ENCODE results near the gene GPR158.
A peak's percentile ranks its signal among the peaks of the same experiment; 100 is the strongest.

Gene GPR158

DNA sequence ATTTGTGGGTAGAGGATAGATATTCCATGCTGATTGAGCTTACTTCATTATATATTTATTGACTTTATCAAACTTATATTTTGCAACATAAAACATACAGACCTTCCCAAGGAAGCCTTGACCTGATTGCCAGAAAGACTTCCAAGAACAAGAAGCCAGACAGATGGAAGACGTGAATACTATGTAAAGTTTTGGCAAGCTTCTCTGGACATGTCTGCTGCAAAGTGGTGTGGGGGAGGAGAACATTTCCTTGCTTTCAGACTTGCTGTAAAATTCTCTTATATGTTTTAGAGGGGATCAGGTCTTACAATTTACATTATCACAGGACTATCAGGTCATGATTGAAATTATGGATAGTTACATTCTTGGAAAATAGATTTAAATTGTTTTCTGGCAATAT is 23.4 kb downstream of the GPR158 start:
- no peak for DNase-seq

DNA sequence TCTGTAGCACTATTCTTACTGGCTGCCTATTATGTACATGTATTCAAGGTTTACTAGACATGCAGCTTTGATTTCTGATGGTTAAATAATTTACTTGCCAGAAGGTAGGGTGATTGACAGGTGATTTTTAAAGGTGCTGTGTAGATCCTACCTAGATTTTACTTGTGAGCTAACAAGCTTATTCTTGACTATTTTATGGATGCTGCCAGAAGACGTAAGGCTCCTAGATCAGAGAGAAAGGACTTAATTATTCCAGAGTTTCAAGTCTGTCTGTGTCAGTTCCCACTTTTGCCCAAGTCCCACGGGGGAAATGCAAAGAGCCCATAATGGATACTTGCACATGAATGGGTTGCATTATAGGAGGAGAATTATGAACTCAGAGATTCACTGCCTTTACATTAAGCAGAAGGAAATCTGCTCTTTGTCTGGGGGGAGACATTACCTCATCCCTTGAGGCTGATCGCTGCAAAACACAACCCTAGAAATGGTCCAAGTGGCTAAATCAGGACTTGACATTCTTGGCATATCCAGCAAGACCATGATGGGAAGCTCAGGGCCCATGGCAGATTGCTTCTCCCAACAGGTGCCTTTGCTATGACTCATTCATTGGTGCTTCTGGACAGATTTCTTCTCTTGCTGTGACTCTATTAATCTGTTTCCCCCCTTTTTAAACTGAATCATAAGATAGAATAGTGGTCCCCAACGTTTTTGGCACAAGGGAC is 32.1 kb downstream of the GPR158 start:
- no peak for DNase-seq

DNA sequence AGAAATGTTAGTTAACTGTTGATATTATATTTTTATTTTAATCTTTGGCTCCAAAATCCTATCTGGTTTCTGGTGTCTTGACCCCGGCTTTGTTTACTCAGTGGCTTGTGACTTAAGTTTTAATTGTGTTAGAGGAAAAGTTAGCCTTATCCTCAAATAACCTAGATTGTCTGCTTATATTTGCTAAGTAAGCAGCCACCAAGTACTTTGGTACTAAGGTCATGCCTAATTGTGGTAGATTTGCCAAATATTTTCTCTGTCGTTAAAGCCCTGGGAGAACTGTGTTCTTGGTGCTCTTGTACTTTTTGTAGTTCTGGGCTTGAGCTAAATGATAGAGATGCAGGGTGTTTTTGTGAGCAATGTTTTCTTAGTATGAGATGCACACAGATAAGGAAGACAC is 34.8 kb downstream of the GPR158 start:
- no peak for DNase-seq

DNA sequence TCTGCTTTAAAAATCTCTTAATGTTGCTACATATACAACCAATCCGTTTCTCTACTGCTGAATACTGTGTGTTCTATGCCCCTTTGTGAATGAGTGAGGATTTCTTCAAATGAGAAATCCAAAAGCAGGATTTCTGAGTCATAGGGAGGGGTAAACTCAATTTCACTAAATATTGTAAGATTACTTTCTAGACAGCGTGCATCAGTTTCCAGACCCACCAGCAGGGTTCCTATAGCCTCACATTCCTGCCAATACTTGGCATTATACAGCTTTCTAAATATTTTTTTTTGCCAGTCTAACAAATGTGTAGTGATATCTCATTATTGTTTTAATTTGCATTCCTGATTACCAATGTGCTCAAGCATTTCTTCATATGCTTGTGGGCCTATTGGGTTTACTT is 35.5 kb downstream of the GPR158 start:
- no peak for DNase-seq

DNA sequence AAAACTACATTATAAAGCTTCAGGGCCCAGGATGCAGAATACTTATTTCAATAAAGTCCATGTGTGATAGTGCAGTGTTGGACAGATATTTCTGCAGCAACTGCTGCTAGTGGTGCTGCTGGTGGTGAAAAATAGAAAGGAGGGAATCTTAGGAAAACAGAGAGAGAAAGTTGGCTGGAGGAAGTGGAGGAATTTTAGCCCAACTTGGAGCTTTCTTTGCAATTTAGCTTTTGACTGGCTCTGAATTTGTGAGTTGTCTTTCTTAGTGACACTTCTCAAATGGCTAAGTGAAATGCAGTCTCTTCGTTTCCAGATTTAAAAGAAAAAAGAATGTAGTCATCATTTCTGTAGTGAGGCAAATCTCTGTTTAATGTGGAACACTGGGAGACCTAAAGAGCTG is 45.4 kb downstream of the GPR158 start:
- DNase-seq = no peak

DNA sequence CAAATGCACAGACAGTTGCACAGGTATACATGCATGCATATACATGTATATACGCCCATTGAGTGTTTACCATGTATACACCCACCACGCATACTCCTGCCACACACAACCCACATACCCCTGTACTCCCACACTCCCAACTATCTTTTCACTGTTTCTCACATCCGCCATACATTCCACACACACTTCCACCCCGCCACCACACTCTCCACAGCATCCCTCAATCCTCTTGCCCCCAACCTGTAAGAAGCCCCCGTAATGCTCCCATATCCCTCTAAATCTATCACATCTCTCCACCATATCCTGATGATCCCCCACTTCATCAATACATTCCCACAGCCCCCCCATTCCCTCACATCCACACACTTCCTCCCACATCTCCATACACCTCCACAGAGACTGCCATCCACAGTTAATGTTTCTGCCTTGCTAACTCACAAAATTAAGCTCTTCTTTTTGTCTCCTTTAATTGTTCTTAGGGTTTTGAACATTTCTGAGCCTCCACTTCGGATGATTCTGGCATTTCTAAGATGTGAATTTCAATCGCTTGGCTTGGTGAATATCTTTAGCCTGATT is 47.4 kb downstream of the GPR158 start:
- DNase-seq = no peak

DNA sequence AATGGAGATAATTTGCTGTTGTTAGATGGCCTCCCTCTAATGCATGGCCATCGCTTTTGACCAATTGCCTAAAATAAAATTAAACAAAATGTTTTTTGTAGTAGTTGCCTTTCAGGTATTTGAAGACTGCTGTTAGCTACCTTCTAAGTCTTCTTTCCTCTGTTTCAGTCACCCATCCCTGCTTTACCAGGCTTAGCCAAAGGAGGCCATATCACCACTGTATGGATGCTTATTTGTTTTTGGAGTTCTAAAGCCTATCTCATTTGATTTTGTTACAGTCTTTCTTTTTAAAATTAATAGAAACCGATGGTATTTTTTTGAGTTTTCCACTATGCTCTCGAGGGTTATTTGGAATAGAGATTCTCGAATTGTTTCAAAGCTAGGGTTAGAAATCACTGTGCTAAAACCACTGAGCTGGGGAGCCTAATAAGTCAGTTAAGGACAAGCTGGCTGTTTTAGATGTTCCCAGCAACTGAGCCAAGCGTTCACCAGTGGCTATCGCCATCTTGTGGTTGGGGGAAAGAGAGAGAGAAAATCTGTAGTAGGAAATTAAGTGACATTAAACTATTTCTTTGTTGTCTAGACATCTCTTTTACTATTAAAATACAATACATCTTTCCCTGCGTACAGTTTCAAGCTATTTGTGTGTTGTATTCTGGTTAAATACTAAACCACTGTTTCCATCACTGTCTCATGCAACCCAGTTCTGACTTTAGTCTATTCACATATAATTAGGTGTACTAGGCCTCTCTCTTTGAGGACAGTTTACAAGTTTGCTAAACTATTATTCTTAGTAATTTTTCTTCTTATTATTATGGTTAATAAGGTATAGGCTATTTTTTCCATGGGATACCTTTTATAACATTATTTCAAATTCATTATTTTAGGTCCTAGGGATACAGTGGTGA is 52.2 kb downstream of the GPR158 start:
- peak; percentile 25 for DNase-seq

DNA sequence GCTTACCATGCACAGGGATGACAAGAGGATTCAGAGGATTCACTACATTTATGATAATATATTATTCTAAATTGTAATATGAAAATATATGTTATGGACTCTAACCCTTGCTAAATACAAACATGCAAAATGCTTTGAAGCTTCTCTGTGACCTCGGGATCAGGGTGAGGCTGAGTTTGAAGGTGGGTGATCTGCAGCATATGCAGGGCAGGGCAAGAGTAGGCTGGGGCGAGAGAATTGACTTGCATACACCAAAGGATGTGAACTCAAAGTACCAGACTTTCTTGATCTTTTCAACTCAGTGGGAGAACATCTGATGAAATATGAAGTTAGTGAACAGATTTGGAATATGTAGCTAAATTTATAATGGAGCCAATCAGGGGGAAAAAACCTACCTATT is 57.0 kb downstream of the GPR158 start:
- no peak for DNase-seq

DNA sequence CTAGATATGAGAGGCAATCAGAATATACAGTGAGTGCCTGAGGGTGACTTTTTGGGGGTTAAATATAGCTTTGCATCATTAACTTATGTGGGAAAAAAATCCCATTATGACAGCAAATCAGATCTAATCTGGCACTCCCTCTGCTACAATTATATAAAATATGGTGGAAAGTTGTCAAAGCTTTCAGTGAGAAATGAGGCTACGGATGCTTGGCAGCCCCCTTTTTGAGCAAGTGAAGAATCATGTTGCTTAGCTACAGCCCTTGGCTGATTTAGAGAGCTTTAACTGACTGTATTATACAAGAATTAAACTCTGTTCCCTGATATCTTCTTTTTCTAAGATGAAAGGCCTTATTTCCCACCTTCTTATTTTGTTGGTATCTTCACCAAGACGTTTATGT is 57.4 kb downstream of the GPR158 start:
- DNase-seq = no peak

DNA sequence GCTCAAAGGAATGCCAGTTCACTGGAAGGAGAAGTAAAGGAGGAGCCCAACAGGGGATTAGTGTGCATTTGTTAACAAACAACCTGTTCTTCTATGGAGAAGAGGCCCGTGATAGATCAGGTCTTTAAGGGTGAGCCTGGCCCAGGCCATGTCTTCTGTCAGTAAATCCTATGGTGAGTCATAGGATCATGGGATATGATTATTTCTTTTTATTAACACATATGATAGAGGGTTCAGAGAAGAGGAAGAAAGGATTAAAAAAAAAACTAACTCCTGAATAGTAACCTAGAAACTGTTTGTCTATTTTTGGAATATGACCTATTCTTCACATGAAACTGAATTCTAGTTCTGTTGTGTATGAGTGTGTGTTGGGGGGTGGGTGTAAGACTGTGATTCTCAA is 70.4 kb downstream of the GPR158 start:
- no peak for DNase-seq

DNA sequence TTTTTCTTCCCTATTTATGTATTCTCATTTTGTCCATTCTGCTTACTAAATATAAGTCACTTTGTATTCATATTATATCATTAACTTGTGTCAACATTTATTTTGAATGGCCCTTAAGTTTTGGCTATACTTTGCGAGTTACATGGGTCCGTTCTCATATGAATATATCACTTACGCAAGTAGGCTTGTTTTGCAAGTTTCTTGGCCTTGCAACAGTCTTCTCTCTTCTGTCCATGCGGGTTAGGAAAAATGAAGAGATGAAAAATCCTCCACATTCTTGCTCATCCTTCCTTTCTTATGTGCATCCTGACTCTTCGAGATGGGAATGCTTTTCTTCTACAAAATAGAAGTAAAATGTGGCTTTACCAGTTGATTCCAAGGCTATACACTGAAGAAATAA is 82.8 kb downstream of the GPR158 start:
- DNase-seq = no peak

DNA sequence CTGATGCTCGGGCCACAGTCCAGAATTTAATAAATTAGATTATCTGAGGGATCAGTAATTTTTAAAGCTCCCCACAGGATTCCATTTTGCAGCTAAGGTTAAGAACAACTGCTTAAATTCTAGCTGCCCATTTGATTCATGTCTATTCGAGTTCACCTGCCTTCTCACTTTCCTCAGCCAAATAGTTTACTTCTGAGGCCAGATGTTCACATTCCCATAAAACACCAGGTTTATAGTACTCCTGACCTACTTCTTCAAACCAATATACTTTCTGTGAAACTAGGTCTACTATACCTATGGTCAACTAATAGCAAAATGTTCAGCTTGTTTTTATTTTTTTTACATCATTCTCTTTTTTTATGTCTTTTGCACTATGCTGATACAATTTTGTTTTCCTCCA is 86.3 kb downstream of the GPR158 start:
- no peak for DNase-seq

DNA sequence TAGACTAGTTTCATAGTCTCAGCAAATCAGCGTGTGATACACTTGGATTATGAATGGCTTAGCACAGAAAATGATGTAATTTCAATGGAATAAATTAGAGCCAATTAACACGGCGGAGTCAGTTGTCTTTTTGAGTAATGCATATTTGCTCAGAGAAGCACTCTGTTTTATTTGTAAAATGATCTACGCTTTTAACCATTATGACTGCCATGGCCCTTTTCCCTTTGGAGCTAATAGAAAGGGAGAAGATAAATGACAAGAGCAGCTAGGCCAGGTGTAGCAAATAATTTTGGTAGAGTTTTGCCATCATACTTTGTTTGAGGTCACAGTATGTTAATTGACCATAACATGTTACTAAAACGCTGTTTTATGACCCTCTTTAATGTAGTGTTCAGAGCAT is 86.8 kb downstream of the GPR158 start:
- DNase-seq = no peak

DNA sequence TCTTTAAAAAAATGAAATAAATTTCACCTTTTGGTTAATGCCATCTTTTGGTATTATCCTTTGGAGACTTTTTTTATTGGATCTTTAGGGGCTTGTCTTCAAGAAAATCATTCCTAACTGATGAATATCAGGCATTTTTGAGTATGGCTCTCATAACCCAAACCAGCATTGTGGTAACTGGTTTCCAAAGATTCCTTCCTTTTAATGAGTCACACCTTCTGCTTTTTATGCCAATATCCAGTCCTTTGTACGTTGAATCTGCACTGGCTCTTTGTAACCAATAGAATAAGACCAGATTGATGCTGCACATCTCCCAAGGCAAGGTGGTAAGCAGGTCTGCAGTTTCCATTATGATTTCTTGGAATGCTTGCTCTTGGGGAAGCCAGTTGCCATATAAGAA is 89.1 kb downstream of the GPR158 start:
- DNase-seq = no peak

DNA sequence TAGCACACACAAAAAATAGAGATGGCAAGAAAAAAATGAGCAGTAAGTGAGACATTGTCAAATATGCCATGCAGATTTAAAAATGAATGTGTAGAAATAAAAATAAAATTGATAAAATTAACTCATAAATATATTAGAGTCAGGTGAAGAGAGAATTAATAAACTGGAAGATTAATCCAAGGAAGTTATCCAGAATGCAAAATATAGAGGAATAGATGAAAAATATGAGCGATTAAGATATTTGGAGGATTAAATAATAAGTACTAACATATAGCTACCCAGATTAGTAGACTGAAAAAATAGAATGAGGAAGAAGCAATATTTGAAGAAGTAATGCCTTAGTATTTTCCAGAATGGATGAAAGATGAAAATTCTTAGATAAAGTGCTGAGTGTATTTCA is 103.4 kb downstream of the GPR158 start:
- no peak for DNase-seq

DNA sequence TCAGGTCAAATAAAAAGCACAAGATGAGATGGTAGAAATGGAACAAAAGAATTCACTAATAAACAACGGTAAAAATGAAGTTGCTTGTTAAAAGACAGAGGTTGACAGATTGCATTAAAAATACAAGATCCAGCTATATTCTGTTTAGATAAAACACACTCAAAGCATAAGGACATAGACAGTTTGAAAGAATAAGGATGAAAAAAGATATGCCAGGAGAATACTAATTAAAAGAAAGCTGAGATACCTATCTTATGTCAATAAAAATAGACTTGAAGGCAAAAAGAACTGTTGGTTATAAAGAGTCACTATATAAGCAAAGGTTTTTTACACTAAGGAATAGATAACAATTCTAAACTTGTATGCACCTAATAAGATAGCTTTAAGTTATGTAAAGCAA is 105.3 kb downstream of the GPR158 start:
- DNase-seq = no peak

DNA sequence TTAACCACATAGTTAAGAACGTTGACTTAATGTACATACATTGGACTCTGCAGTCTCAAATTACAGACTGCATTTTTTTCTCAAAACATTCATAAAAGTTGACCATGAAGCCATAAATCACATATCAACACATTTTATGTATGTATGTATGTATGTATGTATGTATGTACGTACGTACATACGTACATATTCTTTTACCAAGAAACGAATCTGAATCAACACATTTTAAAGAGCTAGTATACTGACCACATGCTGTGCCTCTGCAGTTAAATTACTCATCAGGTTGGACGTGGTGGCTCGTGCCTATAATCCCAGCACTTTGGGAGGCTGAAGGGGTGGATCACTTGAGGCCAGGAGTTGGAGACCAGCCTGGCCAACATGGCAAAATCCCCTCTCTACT is 105.8 kb downstream of the GPR158 start:
- no peak for DNase-seq

DNA sequence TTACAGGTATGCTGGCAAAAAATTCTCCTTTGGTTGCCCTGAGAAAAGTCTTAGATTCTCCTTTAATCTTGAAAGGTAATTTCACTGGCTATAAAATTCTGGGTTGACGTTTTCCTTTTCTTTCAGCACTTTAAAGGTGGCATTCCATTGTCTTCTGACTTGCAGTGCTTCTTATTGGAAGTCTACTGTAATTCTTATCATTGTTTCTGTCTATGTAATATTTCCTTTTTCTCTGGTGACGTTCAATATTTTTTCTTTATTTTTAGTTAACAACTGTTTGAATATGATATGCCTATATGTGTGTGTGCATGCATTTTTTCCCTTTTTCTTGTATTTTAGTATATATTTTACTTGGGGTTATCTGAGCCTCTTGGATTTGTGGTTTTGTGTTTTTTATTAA is 111.0 kb downstream of the GPR158 start:
- no peak for DNase-seq

DNA sequence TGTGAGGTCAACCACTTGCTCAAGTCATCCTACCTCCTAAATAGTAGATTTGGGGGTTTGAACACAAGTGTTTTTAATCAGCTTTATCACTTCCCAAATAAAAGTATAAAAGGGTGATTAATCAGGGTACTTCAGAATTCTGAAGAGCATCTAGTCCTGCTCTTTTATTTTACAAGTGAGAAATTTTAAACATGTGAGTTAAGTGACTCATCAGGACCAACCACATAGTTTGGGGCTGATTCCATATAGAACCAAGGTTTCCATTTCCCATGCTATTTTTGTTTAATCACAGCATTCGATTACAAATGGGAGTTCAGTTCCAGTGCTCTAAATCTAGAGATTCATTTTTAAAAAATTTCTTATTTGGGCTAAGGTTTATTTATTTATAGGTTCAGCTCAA is 113.4 kb downstream of the GPR158 start:
- DNase-seq = peak; percentile 18

DNA sequence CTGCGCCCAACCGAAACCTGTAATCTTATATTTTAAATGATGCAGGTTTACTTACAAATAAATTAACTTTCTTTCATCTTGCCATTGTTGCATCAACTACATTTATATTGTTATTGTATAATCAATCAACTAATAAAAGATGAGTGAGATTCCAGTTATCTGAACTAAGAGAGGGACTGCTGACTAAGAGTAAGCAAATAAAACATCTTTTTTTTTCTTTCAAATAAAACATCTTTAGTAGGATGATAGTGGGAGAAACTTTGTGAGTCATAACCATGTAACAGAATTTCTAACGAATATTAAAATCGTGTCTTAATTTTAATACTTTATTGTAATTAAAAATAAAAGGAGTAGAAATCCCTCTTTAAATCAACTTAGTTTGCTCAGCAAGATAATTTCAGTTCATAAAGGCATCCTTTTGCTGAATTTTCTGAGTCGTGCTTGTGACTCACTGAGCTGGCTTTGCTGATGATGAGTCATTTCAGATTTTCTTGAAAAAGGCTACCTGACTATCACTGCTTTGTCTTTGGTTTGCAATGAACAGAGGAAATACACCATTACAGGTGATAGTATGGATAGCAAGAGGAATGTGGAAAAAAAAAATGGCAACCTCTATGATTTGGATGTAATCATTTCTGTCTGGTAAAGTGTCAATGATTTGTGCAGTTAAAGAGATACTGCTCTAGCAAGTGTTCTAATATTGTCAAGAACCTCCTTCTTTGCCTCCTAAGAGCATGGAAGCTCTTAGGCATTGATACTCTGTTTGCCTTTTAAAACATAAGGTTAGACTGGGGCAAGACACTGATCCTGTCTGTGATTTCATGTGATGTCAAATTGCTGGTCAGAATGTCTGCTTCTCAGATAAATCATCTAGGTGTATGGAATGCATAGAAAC is 119.5 kb downstream of the GPR158 start:
- DNase-seq = peak; percentile 35

DNA sequence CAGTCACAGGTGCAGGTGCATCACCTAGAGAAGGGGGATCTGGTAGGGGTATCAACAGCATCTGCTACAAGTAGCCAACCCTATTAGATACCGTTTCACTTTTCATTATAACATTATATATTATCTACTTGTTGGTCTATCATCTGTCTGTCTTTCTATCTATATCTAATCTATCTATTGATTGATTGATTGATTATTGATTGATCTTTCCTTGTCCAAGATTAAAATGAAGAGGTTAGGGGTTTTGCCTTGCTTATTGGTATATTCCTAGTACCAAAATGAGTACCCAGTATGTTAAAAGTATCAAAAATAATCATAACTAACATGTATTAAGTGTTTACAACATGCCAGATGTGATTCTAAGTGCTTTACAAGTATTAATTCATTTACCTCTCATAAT is 121.5 kb downstream of the GPR158 start:
- DNase-seq = no peak

DNA sequence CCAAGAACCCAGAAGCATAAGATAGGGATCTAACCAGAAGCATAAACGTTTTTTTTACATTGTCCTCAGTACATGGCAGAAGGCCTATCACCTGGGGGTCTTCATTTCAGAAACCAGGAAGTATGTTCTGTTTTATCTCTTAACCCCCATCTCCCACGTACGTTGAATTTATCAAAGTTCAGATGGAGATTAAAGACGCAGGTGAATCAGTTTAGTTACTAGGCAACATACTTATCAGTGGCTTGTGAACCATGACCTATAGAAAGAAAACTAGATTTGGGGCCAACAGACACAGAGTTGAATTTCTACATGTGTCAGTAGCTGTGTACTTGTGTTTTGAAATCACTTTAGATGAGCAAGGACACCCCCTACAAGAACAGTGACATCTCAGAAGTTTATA is 122.7 kb downstream of the GPR158 start:
- no peak for DNase-seq

DNA sequence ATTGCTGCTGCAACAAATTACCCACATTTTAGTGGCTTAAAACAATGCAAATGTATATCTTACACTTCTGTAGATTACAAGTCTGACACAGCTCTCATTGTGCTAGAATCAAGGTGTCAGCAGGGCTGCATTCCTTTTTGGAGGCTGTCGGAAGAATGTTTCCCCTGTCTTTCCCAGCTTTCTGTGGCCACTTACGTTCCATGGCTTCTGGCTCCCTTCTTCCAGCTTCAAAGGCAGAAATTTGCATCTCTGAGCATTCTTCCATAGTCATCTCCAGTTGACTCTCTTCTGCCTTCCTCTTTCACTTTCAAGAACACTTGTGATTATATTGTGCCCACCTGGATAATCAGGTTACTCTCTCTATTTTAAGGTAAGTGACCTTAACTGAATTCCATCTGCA is 125.3 kb downstream of the GPR158 start:
- DNase-seq = no peak

Measured in fibroblast of skin of right quadriceps (primary cell).